Epithelial cell of proximal tubule (primary cell): ENCODE data around the gene LDLRAD3. TPM values are rescaled to one million over a fixed set of nuclear protein-coding genes. Genes with fewer than 3 reads are reported as not detected.

ENCODE experiments used
- DNase-seq: peaks from one replicate; pipeline ENCODE4 v3.0.0-alpha.2; 2011; ENCODE audit warnings: low read depth
- H3K4me3 ChIP-seq: 2 replicates; pipeline ENCODE4 v1.5.1; 2011; ENCODE audit warnings: low read depth, mild to moderate bottlenecking, low read length
- CTCF ChIP-seq: conservative IDR thresholded peaks from 2 replicates; pipeline ENCODE4 v1.5.1; 2012; ENCODE audit warnings: low read depth, mild to moderate bottlenecking, low read length
- total RNA-seq: library from RNA; depleted of rRNA; stranded (reverse); fragments of >200 nt; gene quantifications from 2 replicates; pipeline ENCODE4 v1.2.3, GENCODE V29; 2015

LDLRAD3 gene
- total RNA-seq, 1 donor from 2014 or later = 8.2 TPM

GRCh38 chr11:36101466-36101865 lies 157.6 kb downstream of the LDLRAD3 start:
- no peak overlapping the region for H3K4me3 ChIP-seq
- no peak for TF ChIP-seq CTCF
- no peak for DNase-seq

GRCh38 chr11:36102868-36103267 lies 159.0 kb downstream of the LDLRAD3 start:
- DNase-seq = no peak
- no peak overlapping the region for H3K4me3 ChIP-seq
- TF ChIP-seq CTCF = no peak

- TF ChIP-seq CTCF = no peak
- DNase-seq = no peak
- H3K4me3 ChIP-seq = no peak overlapping the region
Observed at GRCh38 chr11:36103933-36104530, 160.2 kb downstream of the LDLRAD3 start.

- H3K4me3 ChIP-seq = no peak overlapping the region
- DNase-seq = no peak
- no peak for TF ChIP-seq CTCF
Observed at GRCh38 chr11:36104660-36104992, 160.8 kb downstream of the LDLRAD3 start.

GRCh38 chr11:36105743-36106581 lies 162.1 kb downstream of the LDLRAD3 start:
- no peak for TF ChIP-seq CTCF
- H3K4me3 ChIP-seq = no peak overlapping the region

GRCh38 chr11:36107547-36107946 lies 163.7 kb downstream of the LDLRAD3 start:
- DNase-seq = no peak
- TF ChIP-seq CTCF = no peak

More at GRCh38 chr11:36105743-36106581, 162.1 kb downstream of the LDLRAD3 start:
- DNase-seq = no peak

More at GRCh38 chr11:36107547-36107946, 163.7 kb downstream of the LDLRAD3 start:
- H3K4me3 ChIP-seq = no peak overlapping the region
